GM12878 (cell line): ENCODE results near the gene XPC. TPM values are rescaled to one million over a fixed set of nuclear protein-coding genes. Genes with fewer than 3 reads are reported as not detected.

ENCODE experiments used
- ATAC-seq: fragments of 200-7000 bp; cut with Tn5 transposase; 3 replicates; pipeline ENCODE4 v1.9.1; 2020; ENCODE audit warnings: mild to moderate bottlenecking, moderate library complexity
- BruUV-seq: library from RNA; stranded (reverse); fragments of 400-500 nt; replicated peaks from 2 replicates; lab custom pipeline; 2021; lab: Mats Ljungman, UMichigan
- CTCF ChIA-PET: fragments of 300-600 bp; sonication (Branson Sonifier 250); formaldehyde crosslinking; extraction: SDS; loops from one replicate; lab custom pipeline; 2021; ENCODE audit warnings: inconsistent platforms; lab: Yijun Ruan, JAX
- POLR2A ChIA-PET: fragments of 350-600 bp; formaldehyde crosslinking; extraction: SDS; loops from one replicate; lab custom pipeline; 2021; ENCODE audit warnings: inconsistent platforms; lab: Charles Lee
- RAD21 ChIA-PET: fragments of 300-600 bp; sonication (Branson Sonifier 250); formaldehyde crosslinking; loops from one replicate; lab custom pipeline; 2023; ENCODE audit warnings: antibody characterized with exemption; ENCODE audit not compliant: unreplicated experiment; lab: Charles Lee
- SMC1A ChIA-PET: fragments of 300-600 bp; sonication (Branson Sonifier 250); formaldehyde crosslinking; loops from one replicate; lab custom pipeline; 2023; ENCODE audit not compliant: unreplicated experiment, uncharacterized antibody; lab: Charles Lee
- DNase-seq: peaks from one replicate; pipeline ENCODE4 v3.0.0-alpha.2; 2011; ENCODE audit warnings: low read depth, low spot score
- FAIRE-seq: peaks from 3 replicates; lab custom pipeline; 2011; peaks lifted over from hg19 to GRCh38; lab: Jason Lieb, UNC
- H2AFZ ChIP-seq: 2 replicates; pipeline ENCODE4 v1.6.0; 2011; ENCODE audit warnings: low read depth, low read length, control low read depth; ENCODE audit not compliant: control insufficient read depth
- H3K27ac ChIP-seq: 2 replicates; pipeline ENCODE4 v1.5.1; 2011; ENCODE audit warnings: control low read depth; ENCODE audit not compliant: control insufficient read depth, insufficient read depth
- H3K27me3 ChIP-seq, 2 experiments: replicated peaks in 1 of 2; 2 replicates each; pipeline versions ENCODE4 v1.6.0 to v1.6.1; 2011; ENCODE audit warnings: low read length in 1 of 2; ENCODE audit not compliant: control insufficient read depth in 2 of 2, insufficient read depth in 2 of 2
- H3K36me3 ChIP-seq, 2 experiments: 2 replicates each; pipeline ENCODE4 v1.5.1; 2011; ENCODE audit warnings: low read length in 1 of 2; ENCODE audit not compliant: control insufficient read depth in 2 of 2, insufficient read depth in 2 of 2
- H3K4me1 ChIP-seq: 2 replicates; pipeline ENCODE4 v1.6.1; 2011; ENCODE audit warnings: mild to moderate bottlenecking, low read length, moderate library complexity, mixed read lengths; ENCODE audit not compliant: control insufficient read depth, insufficient read depth
- H3K4me2 ChIP-seq: 2 replicates; pipeline ENCODE4 v1.6.0; 2011; ENCODE audit warnings: control low read depth; ENCODE audit not compliant: control insufficient read depth, insufficient read depth
- H3K4me3 ChIP-seq: fragments of 200-600 bp; sonication (generic); 2 replicates; pipeline ENCODE4 v1.5.1; 2016
- H3K79me2 ChIP-seq: 2 replicates; pipeline ENCODE4 v1.6.0; 2011; ENCODE audit warnings: low read length; ENCODE audit not compliant: control insufficient read depth, insufficient read depth
- H3K9ac ChIP-seq: 2 replicates; pipeline ENCODE4 v1.8.0; 2011; ENCODE audit warnings: low read length, control low read depth, mixed read lengths; ENCODE audit not compliant: control insufficient read depth, insufficient read depth
- H3K9me3 ChIP-seq: replicated peaks from 3 replicates; pipeline ENCODE4 v1.5.1; 2011; ENCODE audit warnings: mild to moderate bottlenecking, low read length; ENCODE audit not compliant: control insufficient read depth, insufficient read depth
- H4K20me1 ChIP-seq: 2 replicates; pipeline ENCODE4 v1.6.0; 2011; ENCODE audit not compliant: control insufficient read depth, insufficient read depth
- CHD2 ChIP-seq: IDR thresholded peaks from 2 replicates; pipeline ENCODE4 v1.6.1; 2011; ENCODE audit warnings: low read depth, low read length, improper control_type of control experiment, borderline replicate concordance
- CREB1 ChIP-seq: IDR thresholded peaks from 2 replicates; pipeline ENCODE4 v1.6.1; 2012; ENCODE audit warnings: low read depth, mild to moderate bottlenecking, inconsistent platforms
- HDAC6 ChIP-seq: fragments of 200-600 bp; sonication (generic); IDR thresholded peaks from one replicate; pipeline ENCODE4 v1.8.0; 2017; ENCODE audit warnings: antibody characterized with exemption; ENCODE audit not compliant: unreplicated experiment
- IKZF1 ChIP-seq: fragments of 450-650 bp; conservative IDR thresholded peaks from 2 replicates; pipeline ENCODE4 v1.6.1; 2017; ENCODE audit warnings: antibody characterized with exemption, mild to moderate bottlenecking
- IRF4 ChIP-seq: IDR thresholded peaks from 2 replicates; pipeline ENCODE4 v1.6.1; 2011; ENCODE audit warnings: low read depth, low read length
- NFXL1 ChIP-seq: fragments of 450-650 bp; IDR thresholded peaks from 2 replicates; pipeline ENCODE4 v1.6.1; 2017; ENCODE audit warnings: antibody characterized with exemption, mild to moderate bottlenecking, borderline replicate concordance
- NFYA ChIP-seq: IDR thresholded peaks from 2 replicates; pipeline ENCODE4 v1.6.1; 2011; ENCODE audit warnings: low read depth, mild to moderate bottlenecking, low read length, improper control_type of control experiment, borderline replicate concordance
- PAX5 ChIP-seq: IDR thresholded peaks from 2 replicates; pipeline ENCODE4 v1.6.1; 2011; ENCODE audit warnings: low read depth, low read length, borderline replicate concordance
- POU2F2 ChIP-seq: IDR thresholded peaks from 3 replicates; pipeline ENCODE4 v1.6.1; 2011; ENCODE audit warnings: low read depth, mild to moderate bottlenecking, low read length, borderline replicate concordance
- SPI1 ChIP-seq: IDR thresholded peaks from 2 replicates; pipeline ENCODE4 v1.6.1; 2011; ENCODE audit warnings: low read depth, mild to moderate bottlenecking, low read length, moderate library complexity, borderline replicate concordance; ENCODE audit not compliant: insufficient read depth
- SRF ChIP-seq, 2 experiments: IDR thresholded peaks; 2 replicates each; pipeline ENCODE4 v1.6.1; 2011; ENCODE audit warnings: low read depth in 2 of 2, low read length in 2 of 2, mild to moderate bottlenecking in 1 of 2, moderate library complexity in 1 of 2
- TARDBP ChIP-seq: IDR thresholded peaks from 2 replicates; pipeline ENCODE4 v1.6.1; 2016; ENCODE audit warnings: borderline replicate concordance
- TBL1XR1 ChIP-seq: IDR thresholded peaks from 2 replicates; pipeline ENCODE4 v1.6.1; 2012; ENCODE audit warnings: low read depth, low read length, improper control_type of control experiment
- ZBTB4 ChIP-seq: fragments of 450-650 bp; formaldehyde crosslinking; IDR thresholded peaks from 2 replicates; pipeline ENCODE4 v1.4.0; 2022; ENCODE audit warnings: mild to moderate bottlenecking, moderate library complexity
- ZBTB40 ChIP-seq: fragments of 450-650 bp; IDR thresholded peaks from 2 replicates; pipeline ENCODE4 v1.6.1; 2016; ENCODE audit warnings: mild to moderate bottlenecking, moderate library complexity, borderline replicate concordance
- WGBS: methylation state at CpG from one replicate; pipeline ENCODE4 v1.1.6; 2016; ENCODE audit warnings: low lambda C conversion rate; ENCODE audit not compliant: insufficient replicate concordance, insufficient coverage; ENCODE audit errors: missing lambda C conversion rate; 5-methylcytosine and 5-hydroxymethylcytosine counted together
- in situ Hi-C: fragments of 300-500 bp; cut with MboI; formaldehyde crosslinking; loops from 9 replicates; pipeline ENCODE4 v1.14.3; 2018; ENCODE audit warnings: mixed read lengths
- intact Hi-C: fragments of 100-400 bp; cut with micrococcal nuclease; formaldehyde crosslinking; loops from one replicate; pipeline ENCODE4 v1.14.2; 2022; ENCODE audit not compliant: unreplicated experiment
- polyA plus RNA-seq, 11 experiments: library from polyadenylated mRNA; depleted of rRNA in 4 of 11; unstranded in 6 of 11; stranded (reverse) in 5 of 11; fragments of >200 nt; fragmentation: Nextera tagmentation in 4 of 11; fragmentation: Illumina TruSeq in 1 of 11; extraction: Ambion mirVana in 4 of 11; extraction: Trizol in 1 of 11; gene quantifications; 1 replicate in 1 of 11; 2 replicates in 10 of 11; pipeline versions ENCODE4 v1.2.1 to v1.2.3, GENCODE V29; 2011 to 2016; ENCODE audit warnings: inconsistent platforms in 2 of 11, missing spikeins in 2 of 11, low read depth in 1 of 11
- total RNA-seq, 4 experiments: library from RNA; depleted of rRNA in 3 of 4; stranded (reverse); fragments of >200 nt in 3 of 4; fragmentation: Illumina TruSeq in 1 of 4; extraction: Trizol in 1 of 4; gene quantifications; 2 replicates each; pipeline versions ENCODE4 v1.2.1 to v1.2.3, GENCODE V29; 2013 to 2021

Gene XPC
- total and polyA plus RNA-seq, 10 of the 15 experiments (the other 5 are each of a cell fraction or from before 2014, with no cell fraction given): 4.0 to 48.3 (median 29.8) TPM

- Histone ChIP-seq H3K4me1 (peaks cover 16% of the 10 kb centered on the region), H3K4me3 (no peak overlapping the region), H3K9ac (no peak overlapping the region), H3K79me2 (no peaks in the 10 kb centered on the region), H3K4me2 (no peak overlapping the region), H3K27ac (no peak overlapping the region), H4K20me1 (no peaks in the 10 kb centered on the region), H3K27me3 (no peaks in the 10 kb centered on the region), H3K36me3 (peaks cover 8 to 11% of the 10 kb centered on the region in 2 experiments; a peak in 3 of 4 replicates), H3K9me3 (no peaks in the 10 kb centered on the region), H2AFZ (no peak overlapping the region)
- intact Hi-C loops (no loop called here), in situ Hi-C loops (no loop called here)
- FAIRE-seq: no peak
- 81% methylated on average over 8 of the region's 8 CpGs for WGBS
- ChIA-PET POLR2A (interaction anchor here (2.9 kb wide), 1 partner anchor 17 kb away, joined by 10 read pairs; no protein-coding TSS in a partner anchor), CTCF (interaction anchor here (0.7 to 0.9 kb wide), 2 partner anchors 23 to 36 kb away, joined by 3 read pairs; partner anchors contain the start of genes LSM3 and XPC), RAD21 (no interaction called here), SMC1A (no interaction called here)
- BruUV-seq: TSS peak; percentile 53
- DNase-seq: no peak
- no peak for ATAC-seq
- no peak for TF ChIP-seq ZBTB40
- no peak for TF ChIP-seq PAX5
- no peak for TF ChIP-seq CHD2
- no peak for TF ChIP-seq ZBTB4
- no peak for TF ChIP-seq SRF (IDR thresholded peaks at IDR 0.05; ENCODE audit: low read depth in 2 of 2, low read length in 2 of 2)
- TF ChIP-seq TBL1XR1: no peak
- TF ChIP-seq POU2F2: no peak
- no peak for TF ChIP-seq SPI1
- no peak for TF ChIP-seq NFYA
- no peak for TF ChIP-seq CREB1
- no peak for TF ChIP-seq TARDBP
- no peak for TF ChIP-seq NFXL1
- TF ChIP-seq IRF4: no peak
- TF ChIP-seq IKZF1: no peak
- no peak for TF ChIP-seq HDAC6
These were observed 35.7 kb downstream of the XPC start for GRCh38 chr3:14142567-14143270.
